ENCODE results near the gene RXRB. TPM values are rescaled to one million over a fixed set of nuclear protein-coding genes. Genes with fewer than 3 reads are reported as not detected.

Gene RXRB
- total RNA-seq, 1 donor from 2014 or later = 28.0 TPM

GRCh38 chr6:33211666-33212422 lies 11.4 kb upstream of the RXRB start:
- peaks cover 0 to 12% of the 10 kb centered on the region in 2 donors for H3K36me3 ChIP-seq
- no peak for DNase-seq (ENCODE audit: extremely low spot score in 2 of 2)
- H3K4me3 ChIP-seq = no peak overlapping the region
- no peaks in the 10 kb centered on the region for H3K27me3 ChIP-seq
- intact Hi-C loops (cut with DNase I) = no loop called here
- no peaks in the 10 kb centered on the region for H3K9me3 ChIP-seq
- H3K4me1 ChIP-seq = peaks cover 32% of the 10 kb centered on the region
- TF ChIP-seq, protein P1, sequence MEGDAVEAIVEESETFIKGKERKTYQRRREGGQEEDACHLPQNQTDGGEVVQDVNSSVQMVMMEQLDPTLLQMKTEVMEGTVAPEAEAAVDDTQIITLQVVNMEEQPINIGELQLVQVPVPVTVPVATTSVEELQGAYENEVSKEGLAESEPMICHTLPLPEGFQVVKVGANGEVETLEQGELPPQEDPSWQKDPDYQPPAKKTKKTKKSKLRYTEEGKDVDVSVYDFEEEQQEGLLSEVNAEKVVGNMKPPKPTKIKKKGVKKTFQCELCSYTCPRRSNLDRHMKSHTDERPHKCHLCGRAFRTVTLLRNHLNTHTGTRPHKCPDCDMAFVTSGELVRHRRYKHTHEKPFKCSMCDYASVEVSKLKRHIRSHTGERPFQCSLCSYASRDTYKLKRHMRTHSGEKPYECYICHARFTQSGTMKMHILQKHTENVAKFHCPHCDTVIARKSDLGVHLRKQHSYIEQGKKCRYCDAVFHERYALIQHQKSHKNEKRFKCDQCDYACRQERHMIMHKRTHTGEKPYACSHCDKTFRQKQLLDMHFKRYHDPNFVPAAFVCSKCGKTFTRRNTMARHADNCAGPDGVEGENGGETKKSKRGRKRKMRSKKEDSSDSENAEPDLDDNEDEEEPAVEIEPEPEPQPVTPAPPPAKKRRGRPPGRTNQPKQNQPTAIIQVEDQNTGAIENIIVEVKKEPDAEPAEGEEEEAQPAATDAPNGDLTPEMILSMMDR (IDR thresholded peaks at IDR 0.05) = no peak
- no peak for TF ChIP-seq POLR2AphosphoS5 (IDR thresholded peaks at IDR 0.05; ENCODE audit: insufficient read depth in 1 of 2, low read depth in 1 of 2)
- no peak overlapping the region for H3K27ac ChIP-seq

DNA sequence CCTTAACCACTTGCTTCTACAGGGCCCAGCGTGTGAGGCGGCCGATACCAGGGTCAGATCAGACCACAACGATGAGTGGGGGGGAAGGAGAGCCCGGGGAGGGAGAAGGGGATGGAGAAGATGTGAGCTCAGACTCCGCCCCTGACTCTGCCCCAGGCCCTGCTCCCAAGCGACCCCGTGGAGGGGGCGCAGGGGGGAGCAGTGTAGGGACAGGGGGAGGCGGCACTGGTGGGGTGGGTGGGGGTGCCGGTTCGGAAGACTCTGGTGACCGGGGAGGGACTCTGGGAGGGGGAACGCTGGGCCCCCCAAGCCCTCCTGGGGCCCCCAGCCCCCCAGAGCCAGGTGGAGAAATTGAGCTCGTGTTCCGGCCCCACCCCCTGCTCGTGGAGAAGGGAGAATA lies 10.7 kb upstream of the RXRB start:
- no peak for DNase-seq (ENCODE audit: extremely low spot score in 2 of 2)
- no peak overlapping the region for H3K27ac ChIP-seq
- no peaks in the 10 kb centered on the region for H3K27me3 ChIP-seq
- peaks cover 0 to 12% of the 10 kb centered on the region in 2 donors for H3K36me3 ChIP-seq
- TF ChIP-seq, protein P1 (IDR thresholded peaks at IDR 0.05) = no peak
- TF ChIP-seq POLR2AphosphoS5 (IDR thresholded peaks at IDR 0.05; ENCODE audit: insufficient read depth in 1 of 2, low read depth in 1 of 2) = no peak
- TF ChIP-seq POLR2A (IDR thresholded peaks at IDR 0.05) = no peak
- H3K9me3 ChIP-seq = no peaks in the 10 kb centered on the region
- peaks cover 35% of the 10 kb centered on the region for H3K4me1 ChIP-seq
- intact Hi-C loops (cut with DNase I) = no loop called here
- no peak overlapping the region for H3K4me3 ChIP-seq

GRCh38 chr6:33209856-33210255 lies 9.4 kb upstream of the RXRB start:
- DNase-seq (ENCODE audit: extremely low spot score in 2 of 2) = no peak
- Histone ChIP-seq H3K9me3 (no peaks in the 10 kb centered on the region), H3K27ac (no peak overlapping the region), H3K4me3 (no peak overlapping the region), H3K36me3 (peaks cover 0 to 12% of the 10 kb centered on the region in 2 donors), H3K4me1 (peaks cover 41% of the 10 kb centered on the region), H3K27me3 (no peaks in the 10 kb centered on the region)
- TF ChIP-seq POLR2AphosphoS5 (IDR thresholded peaks at IDR 0.05; ENCODE audit: insufficient read depth in 1 of 2, low read depth in 1 of 2) (no peak), POLR2A (IDR thresholded peaks at IDR 0.05) (no peak)
- TF ChIP-seq, protein P1 (IDR thresholded peaks at IDR 0.05) = no peak
- intact Hi-C loops (cut with DNase I) = loop anchor here (10.0 kb wide), 1 partner anchor 1025 kb away; the partner anchor contains the start of gene AGER

DNA sequence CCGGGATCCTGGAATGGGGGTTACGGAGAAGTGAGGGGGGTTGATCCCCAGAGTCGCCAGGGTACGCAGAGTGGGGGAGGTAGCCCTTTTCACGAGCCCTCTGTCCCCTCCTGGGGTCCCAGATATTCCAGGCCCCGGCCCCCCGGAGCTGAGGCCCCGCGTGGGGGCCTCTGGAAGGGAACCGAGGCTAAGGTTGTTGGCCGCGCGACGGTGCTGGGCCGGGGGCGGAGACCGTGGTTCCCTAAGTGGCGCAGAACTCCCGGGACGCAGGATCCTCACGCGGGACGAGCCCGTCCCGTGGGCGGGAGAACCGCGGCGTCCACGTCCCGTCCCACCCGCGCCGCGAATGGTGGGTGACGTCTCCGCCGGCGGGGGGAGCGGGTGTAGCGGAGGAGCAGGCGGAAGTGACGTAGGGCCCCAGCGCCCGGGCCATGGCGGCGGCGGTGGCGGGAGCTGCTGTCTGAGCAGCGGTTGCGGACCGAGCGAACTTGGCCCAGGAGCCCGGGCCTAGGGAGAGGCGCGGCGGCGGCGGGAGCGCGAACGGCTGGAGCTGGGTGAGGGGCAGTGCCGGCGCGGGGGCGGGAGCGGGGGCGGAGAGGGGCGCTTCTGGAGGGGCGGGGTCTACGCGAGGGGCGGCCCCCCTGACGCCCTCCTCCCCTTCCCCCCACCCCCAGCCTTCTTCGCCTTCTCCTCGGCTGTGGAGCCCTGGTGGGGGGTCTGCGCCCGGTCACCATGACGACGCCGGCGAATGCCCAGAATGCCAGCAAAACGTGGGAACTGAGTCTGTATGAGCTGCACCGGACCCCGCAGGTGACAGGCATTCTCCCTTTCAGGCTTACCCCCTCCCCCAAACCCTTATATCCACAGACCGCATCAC lies 7.9 kb upstream of the RXRB start, which contains the start of gene RING1:
TSS of gene RING1 (plus strand) at position 410 of the 877 bp plus-strand sequence. CDS start at position 733, 323 bp downstream.
- peaks cover 56% of the 10 kb centered on the region for H3K4me1 ChIP-seq
- H3K27me3 ChIP-seq = no peaks in the 10 kb centered on the region
- peak within 1 kb of the TSS; percentile 98 for H3K27ac ChIP-seq
- H3K4me3 ChIP-seq = peak within 1 kb of the TSS; percentile 85 to 93
- intact Hi-C loops (cut with DNase I) = loop anchor here (10.0 kb wide), 1 partner anchor 1024 kb away; the partner anchor contains the start of gene AGER
- DNase-seq (ENCODE audit: extremely low spot score in 2 of 2) = no peak
- TF ChIP-seq, protein P1 (IDR thresholded peaks at IDR 0.05) = no peak
- peak; percentile 49 to 99 for TF ChIP-seq POLR2A (IDR thresholded peaks at IDR 0.05)
- TF ChIP-seq POLR2AphosphoS5 (IDR thresholded peaks at IDR 0.05; ENCODE audit: insufficient read depth in 1 of 2, low read depth in 1 of 2) = peak; percentile 65 to 100
- peaks cover 0 to 17% of the 10 kb centered on the region in 2 donors for H3K36me3 ChIP-seq
- no peaks in the 10 kb centered on the region for H3K9me3 ChIP-seq
